Urinary bladder (tissue), 4 donors: ENCODE results near the gene SHISA6. TPM values are rescaled to one million over a fixed set of nuclear protein-coding genes. Genes with fewer than 3 reads are reported as not detected.

ENCODE experiments used
- DNase-seq: peaks from one replicate; pipeline ENCODE4 v3.0.0-alpha.2; 2015; ENCODE audit errors: extremely low spot score
- H3K27ac ChIP-seq: one replicate; pipeline ENCODE4 v1.5.1; 2013; ENCODE audit warnings: low read depth, mild to moderate bottlenecking, moderate library complexity
- H3K36me3 ChIP-seq: one replicate; pipeline ENCODE4 v1.6.1; 2013; ENCODE audit warnings: mild to moderate bottlenecking, moderate library complexity; ENCODE audit not compliant: insufficient read depth
- H3K4me1 ChIP-seq: one replicate; pipeline ENCODE4 v1.6.1; 2013; ENCODE audit warnings: mild to moderate bottlenecking, moderate library complexity; ENCODE audit not compliant: insufficient read depth
- H3K4me3 ChIP-seq: one replicate; pipeline ENCODE4 v1.5.1; 2013; ENCODE audit warnings: low read depth, low read length
- WGBS: extraction: QIAGEN DNeasy Blood & Tissue Kit; methylation state at CpG from one replicate; pipeline ENCODE4 v1.1.7; 2013; 5-methylcytosine and 5-hydroxymethylcytosine counted together
- polyA plus RNA-seq: library from polyadenylated mRNA; stranded (reverse); fragments of 200-250 nt; gene quantifications from one replicate; pipeline ENCODE4 v1.2.3, GENCODE V29; 2013
- total RNA-seq: library from RNA; depleted of rRNA; stranded (reverse); fragments of >200 nt; gene quantifications from one replicate; pipeline ENCODE4 v1.2.3, GENCODE V29; 2014
- donor health status: healthy with polysubstance abuse.
- donor health status: healthy.

Gene SHISA6
- total and polyA plus RNA-seq, 2 donors: 3.3 to 4.4 TPM

- no peak for DNase-seq
- H3K4me1 ChIP-seq: no peaks in the 10 kb centered on the region
- no peak overlapping the region for H3K4me3 ChIP-seq
- WGBS: 86% methylated on average over 2 of the region's 2 CpGs
- no peak overlapping the region for H3K27ac ChIP-seq
- no peaks in the 10 kb centered on the region for H3K36me3 ChIP-seq
Measured at GRCh38 chr17:11535231-11535630, 294.2 kb downstream of the SHISA6 start.

GRCh38 chr17:11538366-11538765 lies 297.4 kb downstream of the SHISA6 start:
- H3K4me3 ChIP-seq: no peak overlapping the region
- no peak for DNase-seq
- H3K27ac ChIP-seq: no peak overlapping the region
- 77% methylated on average over 5 of the region's 5 CpGs for WGBS
- no peaks in the 10 kb centered on the region for H3K36me3 ChIP-seq
- no peaks in the 10 kb centered on the region for H3K4me1 ChIP-seq

- no peak overlapping the region for H3K4me3 ChIP-seq
- no peak for DNase-seq
- H3K27ac ChIP-seq: no peak overlapping the region
- WGBS: 72% methylated on average over 7 of the region's 7 CpGs
- H3K4me1 ChIP-seq: no peaks in the 10 kb centered on the region
- no peaks in the 10 kb centered on the region for H3K36me3 ChIP-seq
Measured at GRCh38 chr17:11539637-11540036, 298.6 kb downstream of the SHISA6 start.

GRCh38 chr17:11545002-11545401 lies 304.0 kb downstream of the SHISA6 start:
- DNase-seq: no peak
- no peak overlapping the region for H3K27ac ChIP-seq
- WGBS: 88% methylated on average over 6 of the region's 6 CpGs
- no peaks in the 10 kb centered on the region for H3K36me3 ChIP-seq
- no peaks in the 10 kb centered on the region for H3K4me1 ChIP-seq
- no peak overlapping the region for H3K4me3 ChIP-seq

- Histone ChIP-seq H3K4me1 (no peaks in the 10 kb centered on the region), H3K36me3 (no peaks in the 10 kb centered on the region), H3K4me3 (no peak overlapping the region), H3K27ac (no peak overlapping the region)
- 52% methylated on average over 3 of the region's 3 CpGs for WGBS
- no peak for DNase-seq
Measured at GRCh38 chr17:11545696-11546095, 304.7 kb downstream of the SHISA6 start.

- DNase-seq: no peak
- no peaks in the 10 kb centered on the region for H3K4me1 ChIP-seq
Measured at GRCh38 chr17:11547853-11548252, 306.8 kb downstream of the SHISA6 start.

GRCh38 chr17:11548398-11548797 lies 307.4 kb downstream of the SHISA6 start:
- no peaks in the 10 kb centered on the region for H3K4me1 ChIP-seq
- 90% methylated on average over 2 of the region's 2 CpGs for WGBS
- H3K27ac ChIP-seq: no peak overlapping the region
- H3K4me3 ChIP-seq: no peak overlapping the region
- H3K36me3 ChIP-seq: no peaks in the 10 kb centered on the region
- DNase-seq: no peak

More at GRCh38 chr17:11547853-11548252, 306.8 kb downstream of the SHISA6 start:
- H3K27ac ChIP-seq: no peak overlapping the region
- H3K4me3 ChIP-seq: no peak overlapping the region
- H3K36me3 ChIP-seq: no peaks in the 10 kb centered on the region
- WGBS: 92% methylated on average over 4 of the region's 4 CpGs

- 92% methylated on average over 2 of the region's 2 CpGs for WGBS
- H3K4me1 ChIP-seq: no peaks in the 10 kb centered on the region
- H3K36me3 ChIP-seq: no peaks in the 10 kb centered on the region
- no peak for DNase-seq
- no peak overlapping the region for H3K27ac ChIP-seq
- H3K4me3 ChIP-seq: no peak overlapping the region
Measured at GRCh38 chr17:11550431-11550830, 309.4 kb downstream of the SHISA6 start.

GRCh38 chr17:11551442-11551841 lies 310.4 kb downstream of the SHISA6 start:
- no peaks in the 10 kb centered on the region for H3K36me3 ChIP-seq
- no peak overlapping the region for H3K4me3 ChIP-seq
- no peak for DNase-seq
- WGBS: 76% methylated on average over 6 of the region's 6 CpGs
- no peak overlapping the region for H3K27ac ChIP-seq
- no peaks in the 10 kb centered on the region for H3K4me1 ChIP-seq

GRCh38 chr17:11553135-11553534 lies 312.1 kb downstream of the SHISA6 start:
- Histone ChIP-seq H3K36me3 (no peaks in the 10 kb centered on the region), H3K4me1 (no peaks in the 10 kb centered on the region), H3K27ac (no peak overlapping the region), H3K4me3 (no peak overlapping the region)
- no peak for DNase-seq
- WGBS: 81% methylated on average over 1 of the region's 1 CpG

- Histone ChIP-seq H3K4me1 (no peaks in the 10 kb centered on the region), H3K27ac (no peak overlapping the region), H3K36me3 (no peaks in the 10 kb centered on the region), H3K4me3 (no peak overlapping the region)
- no peak for DNase-seq
- WGBS: 88% methylated on average over 1 of the region's 1 CpG
Measured at GRCh38 chr17:11554042-11554441, 313.0 kb downstream of the SHISA6 start.

GRCh38 chr17:11554542-11554941 lies 313.5 kb downstream of the SHISA6 start:
- no peak overlapping the region for H3K27ac ChIP-seq
- no peak overlapping the region for H3K4me3 ChIP-seq
- no peaks in the 10 kb centered on the region for H3K4me1 ChIP-seq
- H3K36me3 ChIP-seq: no peaks in the 10 kb centered on the region
- 88% methylated on average over 5 of the region's 5 CpGs for WGBS
- DNase-seq: no peak

- no peak overlapping the region for H3K27ac ChIP-seq
- no peaks in the 10 kb centered on the region for H3K4me1 ChIP-seq
- no peak for DNase-seq
- no peak overlapping the region for H3K4me3 ChIP-seq
- H3K36me3 ChIP-seq: no peaks in the 10 kb centered on the region
- 91% methylated on average over 6 of the region's 6 CpGs for WGBS
Measured at GRCh38 chr17:11555530-11555929, 314.5 kb downstream of the SHISA6 start.

GRCh38 chr17:11557727-11558452 lies 316.9 kb downstream of the SHISA6 start:
- no peaks in the 10 kb centered on the region for H3K36me3 ChIP-seq
- 94% methylated on average over 46 of the region's 46 CpGs for WGBS
- DNase-seq: no peak
- H3K4me1 ChIP-seq: no peaks in the 10 kb centered on the region
- H3K4me3 ChIP-seq: no peak overlapping the region
- H3K27ac ChIP-seq: no peak overlapping the region
